DMS53 treated with DMSO at 0.1 percent for 48 hours (cell line): ENCODE measurements around the gene DHFR2.

Experiments
- DNase-seq: peaks from one replicate; lab custom pipeline; 2025; ENCODE audit not compliant: unreplicated experiment; lab: John Stamatoyannopoulos, UW

The DHFR2 gene

GRCh38 chr3:94008253-94008652 is 54.5 kb downstream of the DHFR2 start:
- no peak for DNase-seq
